HG03066 (cell line): ENCODE data around the gene OSTM1.

Experiments
- ATAC-seq: cut with Tn5 transposase; IDR thresholded peaks from one replicate; pipeline ENCODE4 v1.9.1; 2021; ENCODE audit warnings: low read depth; ENCODE audit not compliant: unreplicated experiment

OSTM1 gene

GRCh38 chr6:108105571-108105970 lies 31.0 kb upstream of the OSTM1 start:
- ATAC-seq: no peak

- no peak for ATAC-seq
Measured at GRCh38 chr6:108102965-108103364, 28.4 kb upstream of the OSTM1 start.

GRCh38 chr6:108100003-108100402 lies 25.5 kb upstream of the OSTM1 start:
- ATAC-seq: no peak

GRCh38 chr6:108097882-108098281 lies 23.3 kb upstream of the OSTM1 start:
- no peak for ATAC-seq

- no peak for ATAC-seq
Measured at GRCh38 chr6:108093781-108094300, 19.3 kb upstream of the OSTM1 start.

GRCh38 chr6:108091288-108091687 lies 16.7 kb upstream of the OSTM1 start:
- no peak for ATAC-seq

- ATAC-seq: no peak
Measured at GRCh38 chr6:108083349-108083748, 8.8 kb upstream of the OSTM1 start.

GRCh38 chr6:108082539-108082938 lies 8.0 kb upstream of the OSTM1 start:
- ATAC-seq: no peak

GRCh38 chr6:108080010-108080780 lies 5.7 kb upstream of the OSTM1 start:
- no peak for ATAC-seq

GRCh38 chr6:108078191-108078590 lies 3.6 kb upstream of the OSTM1 start:
- no peak for ATAC-seq

- peak; percentile 37 for ATAC-seq
Measured at GRCh38 chr6:108074057-108074358, 533 bp downstream of the OSTM1 start.

- no peak for ATAC-seq
Measured at GRCh38 chr6:108071736-108072276, 2.7 kb downstream of the OSTM1 start.

GRCh38 chr6:108068618-108069017 lies 5.9 kb downstream of the OSTM1 start:
- peak; percentile 65 for ATAC-seq

- ATAC-seq: no peak
Measured at GRCh38 chr6:108068182-108068581, 6.4 kb downstream of the OSTM1 start.

- ATAC-seq: no peak
Measured at GRCh38 chr6:108052706-108053105, 21.8 kb downstream of the OSTM1 start.

GRCh38 chr6:108051481-108051880 lies 23.1 kb downstream of the OSTM1 start:
- ATAC-seq: no peak

GRCh38 chr6:108039681-108040080 lies 34.9 kb downstream of the OSTM1 start:
- no peak for ATAC-seq

- no peak for ATAC-seq
Measured at GRCh38 chr6:108036884-108037283, 37.7 kb downstream of the OSTM1 start.

GRCh38 chr6:108031968-108032367 lies 42.6 kb downstream of the OSTM1 start:
- ATAC-seq: no peak

GRCh38 chr6:108030211-108030610 lies 44.3 kb downstream of the OSTM1 start:
- ATAC-seq: no peak

GRCh38 chr6:108029226-108029921 lies 45.2 kb downstream of the OSTM1 start:
- no peak for ATAC-seq

GRCh38 chr6:108027594-108027993 lies 46.9 kb downstream of the OSTM1 start:
- ATAC-seq: no peak
